Retinal pigment epithelial cell (primary cell): ENCODE measurements around the gene PTPRD.
A peak's percentile ranks its signal among the peaks of the same experiment; 100 is the strongest.

Source experiments
- DNase-seq: peaks from one replicate; pipeline ENCODE4 v3.0.0-alpha.2; 2010; ENCODE audit warnings: low read depth
- H3K4me3 ChIP-seq: 2 replicates; pipeline ENCODE4 v1.5.1; 2011; ENCODE audit warnings: mild to moderate bottlenecking, low read length, control low read depth, moderate library complexity
- CTCF ChIP-seq: conservative IDR thresholded peaks from 2 replicates; pipeline ENCODE4 v1.5.1; 2011; ENCODE audit warnings: low read depth, low read length, control low read depth, inconsistent platforms

PTPRD gene

GRCh38 chr9:10613419-10613818 lies 617 bp upstream of the PTPRD start:
- TF ChIP-seq CTCF, result no peak
- H3K4me3 ChIP-seq, result peak overlapping the region; percentile 48
- DNase-seq, result no peak

- no peak overlapping the region for H3K4me3 ChIP-seq
- DNase-seq, result no peak
- TF ChIP-seq CTCF, result no peak
Observed at GRCh38 chr9:10605388-10605787, 7.4 kb downstream of the PTPRD start.

GRCh38 chr9:10604927-10605326 lies 7.9 kb downstream of the PTPRD start:
- no peak overlapping the region for H3K4me3 ChIP-seq
- no peak for DNase-seq
- TF ChIP-seq CTCF, result no peak

- no peak overlapping the region for H3K4me3 ChIP-seq
- TF ChIP-seq CTCF, result no peak
- DNase-seq, result no peak
Observed at GRCh38 chr9:10597801-10598200, 15.0 kb downstream of the PTPRD start.

- no peak overlapping the region for H3K4me3 ChIP-seq
- DNase-seq, result no peak
- TF ChIP-seq CTCF, result no peak
Observed at GRCh38 chr9:10594482-10594881, 18.3 kb downstream of the PTPRD start.

GRCh38 chr9:10586407-10586806 lies 26.4 kb downstream of the PTPRD start:
- no peak for DNase-seq
- TF ChIP-seq CTCF, result no peak
- no peak overlapping the region for H3K4me3 ChIP-seq

GRCh38 chr9:10571699-10572098 lies 41.1 kb downstream of the PTPRD start:
- TF ChIP-seq CTCF, result no peak
- H3K4me3 ChIP-seq, result no peak overlapping the region
- no peak for DNase-seq
